ENCODE results near the gene TRMU.

The TRMU gene

DNA sequence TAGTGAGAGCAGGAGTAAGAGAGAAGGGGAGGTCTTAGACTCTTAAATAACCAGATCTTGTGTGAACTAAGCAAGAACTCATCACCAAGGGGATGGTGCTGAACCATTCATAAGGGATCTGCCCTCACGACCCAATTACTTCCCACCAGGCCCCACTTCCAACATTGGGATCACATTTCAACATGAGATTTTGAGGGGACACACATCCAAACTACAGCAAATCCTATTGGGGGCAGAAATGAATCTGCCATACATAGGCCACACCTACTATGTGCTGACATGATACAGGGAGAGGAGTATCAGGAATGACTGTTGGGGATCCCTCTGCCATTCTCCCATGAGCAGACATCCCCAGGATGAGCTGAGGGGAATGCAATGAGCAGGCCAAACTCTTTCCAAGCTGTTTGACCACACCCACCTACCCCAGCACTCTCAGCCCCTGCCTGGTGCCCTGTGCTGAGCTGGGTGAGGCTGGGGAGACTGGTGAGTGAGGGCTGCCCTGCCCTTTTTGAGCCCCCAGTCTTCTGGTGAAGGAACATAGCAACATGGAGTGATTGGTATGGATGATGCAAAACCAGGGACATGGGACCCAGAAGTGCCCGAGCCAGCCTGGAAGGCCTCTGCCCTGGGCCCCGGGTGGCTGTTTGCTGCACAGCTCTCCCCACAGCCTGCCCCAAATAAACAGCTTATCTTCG lies 40.1 kb upstream of the TRMU start:
- no peak for TF ChIP-seq ZFX (IDR thresholded peaks at IDR 0.05)
- TF ChIP-seq, protein P1, sequence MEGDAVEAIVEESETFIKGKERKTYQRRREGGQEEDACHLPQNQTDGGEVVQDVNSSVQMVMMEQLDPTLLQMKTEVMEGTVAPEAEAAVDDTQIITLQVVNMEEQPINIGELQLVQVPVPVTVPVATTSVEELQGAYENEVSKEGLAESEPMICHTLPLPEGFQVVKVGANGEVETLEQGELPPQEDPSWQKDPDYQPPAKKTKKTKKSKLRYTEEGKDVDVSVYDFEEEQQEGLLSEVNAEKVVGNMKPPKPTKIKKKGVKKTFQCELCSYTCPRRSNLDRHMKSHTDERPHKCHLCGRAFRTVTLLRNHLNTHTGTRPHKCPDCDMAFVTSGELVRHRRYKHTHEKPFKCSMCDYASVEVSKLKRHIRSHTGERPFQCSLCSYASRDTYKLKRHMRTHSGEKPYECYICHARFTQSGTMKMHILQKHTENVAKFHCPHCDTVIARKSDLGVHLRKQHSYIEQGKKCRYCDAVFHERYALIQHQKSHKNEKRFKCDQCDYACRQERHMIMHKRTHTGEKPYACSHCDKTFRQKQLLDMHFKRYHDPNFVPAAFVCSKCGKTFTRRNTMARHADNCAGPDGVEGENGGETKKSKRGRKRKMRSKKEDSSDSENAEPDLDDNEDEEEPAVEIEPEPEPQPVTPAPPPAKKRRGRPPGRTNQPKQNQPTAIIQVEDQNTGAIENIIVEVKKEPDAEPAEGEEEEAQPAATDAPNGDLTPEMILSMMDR (conservative IDR thresholded peaks at IDR 0.05): no peak
- peak overlapping the region; percentile 97 for H3K27ac ChIP-seq

DNA sequence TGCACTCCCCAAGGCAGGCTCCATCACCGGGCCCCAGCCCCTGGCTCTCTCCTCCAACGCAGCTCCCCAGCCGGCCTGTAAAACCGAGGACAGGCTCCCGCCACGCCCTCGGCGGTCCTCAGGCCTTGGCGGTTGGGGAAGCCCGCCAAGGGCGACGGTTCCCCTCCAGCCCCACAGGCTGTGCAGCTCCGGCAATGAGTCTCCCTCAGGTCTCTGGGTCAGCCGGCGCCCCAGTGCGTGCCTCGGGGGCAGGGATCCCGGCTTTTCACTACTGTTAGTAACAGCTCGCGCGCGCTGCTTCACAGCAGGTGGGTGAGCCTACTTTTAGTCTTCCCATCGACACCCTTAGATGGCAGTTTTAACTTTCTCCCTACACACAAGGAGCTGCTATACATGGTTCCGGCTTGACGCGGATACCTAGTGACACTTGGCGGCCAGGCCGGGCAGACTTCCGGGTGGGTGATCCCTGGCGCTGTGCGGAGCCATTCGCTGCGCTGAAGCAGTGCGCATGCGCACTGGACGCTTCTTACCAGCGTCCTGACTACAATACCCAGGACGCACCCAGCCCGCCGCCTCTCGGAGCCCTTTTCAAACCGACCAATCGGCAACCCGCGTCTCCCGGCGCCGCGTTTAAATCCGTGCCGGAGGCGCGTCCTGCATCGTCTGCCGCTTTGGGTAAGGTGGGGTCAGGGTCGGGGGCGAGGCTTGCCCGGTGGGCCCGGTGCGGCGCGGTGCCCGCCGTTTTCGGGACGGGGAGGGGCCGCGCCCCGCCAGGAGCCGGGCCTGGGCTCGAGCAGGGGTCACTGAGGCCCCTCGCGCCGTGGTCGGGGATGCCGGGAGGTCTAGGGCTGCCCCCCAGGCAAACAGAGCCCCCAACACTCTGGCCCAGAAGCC lies 39.0 kb upstream of the TRMU start, which contains the start of gene GTSE1:
Gene GTSE1, plus strand, starts transcription at position 614 of the 894 bp plus-strand sequence. CDS start 531 bp downstream, outside the sequence.
- peak within 1 kb of the TSS; percentile 97 for H3K27ac ChIP-seq
- TF ChIP-seq, protein P1 (conservative IDR thresholded peaks at IDR 0.05): no peak
- 0 out of 2 replicates have a peak, but pooled peaks have one; percentile 19 for TF ChIP-seq ZFX (IDR thresholded peaks at IDR 0.05)

DNA sequence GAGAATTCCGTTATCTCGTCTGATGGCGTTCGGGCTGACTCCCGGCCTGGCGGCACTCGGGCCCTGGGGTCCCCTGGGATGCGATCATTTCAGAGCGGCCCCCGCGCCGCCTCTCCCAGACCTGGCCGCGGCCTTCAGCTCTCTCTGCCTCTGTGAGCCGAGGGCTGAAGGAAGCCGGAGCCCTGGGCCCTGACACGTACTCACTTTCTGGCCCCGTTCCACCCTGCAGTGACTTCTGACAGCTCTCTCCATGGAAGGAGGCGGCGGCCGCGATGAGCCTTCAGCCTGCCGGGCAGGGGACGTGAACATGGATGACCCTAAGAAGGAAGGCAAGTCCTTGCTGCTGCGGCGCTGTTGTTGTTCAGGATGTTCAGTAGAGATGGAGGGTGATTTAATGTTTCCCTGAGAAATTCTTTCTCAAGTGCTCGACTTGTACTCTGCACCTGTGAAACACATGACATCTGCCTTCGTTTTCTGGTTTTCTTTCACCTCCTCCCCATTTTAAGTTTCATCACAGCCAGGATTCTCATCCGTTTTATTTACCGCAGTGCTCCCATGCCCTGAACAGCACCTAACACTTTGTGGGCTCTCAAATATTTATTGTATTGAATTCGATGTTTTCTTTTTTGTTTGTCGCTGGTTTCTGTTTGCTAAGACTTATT lies 38.2 kb upstream of the TRMU start:
- TF ChIP-seq, protein P1 (conservative IDR thresholded peaks at IDR 0.05): no peak
- TF ChIP-seq ZFX (IDR thresholded peaks at IDR 0.05): peak; percentile 70; the same call in 1 of the 2 replicates
- peak overlapping the region; percentile 97 for H3K27ac ChIP-seq

DNA sequence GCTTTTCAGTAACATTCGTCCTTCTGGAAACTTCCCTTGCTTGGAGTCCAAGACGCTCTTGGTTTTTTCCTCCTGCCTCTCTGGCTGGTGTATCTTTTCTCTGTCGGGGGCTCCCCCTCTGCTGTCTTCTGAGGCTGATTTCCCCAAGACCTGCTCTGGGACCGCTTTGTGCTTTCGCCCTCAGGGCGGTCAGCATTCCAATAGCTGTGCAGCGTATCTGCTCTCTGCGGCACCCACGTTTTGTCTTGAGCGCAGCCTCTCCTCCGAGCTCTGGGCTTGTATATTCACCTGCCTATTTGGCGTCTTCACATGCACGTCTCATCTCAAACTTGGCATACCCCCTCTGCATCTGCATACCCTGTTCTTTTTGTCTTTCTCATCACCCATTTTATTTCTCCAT lies 36.4 kb upstream of the TRMU start:
- TF ChIP-seq, protein P1 (conservative IDR thresholded peaks at IDR 0.05): no peak
- no peak for TF ChIP-seq ZFX (IDR thresholded peaks at IDR 0.05)
- no peak overlapping the region for H3K27ac ChIP-seq

DNA sequence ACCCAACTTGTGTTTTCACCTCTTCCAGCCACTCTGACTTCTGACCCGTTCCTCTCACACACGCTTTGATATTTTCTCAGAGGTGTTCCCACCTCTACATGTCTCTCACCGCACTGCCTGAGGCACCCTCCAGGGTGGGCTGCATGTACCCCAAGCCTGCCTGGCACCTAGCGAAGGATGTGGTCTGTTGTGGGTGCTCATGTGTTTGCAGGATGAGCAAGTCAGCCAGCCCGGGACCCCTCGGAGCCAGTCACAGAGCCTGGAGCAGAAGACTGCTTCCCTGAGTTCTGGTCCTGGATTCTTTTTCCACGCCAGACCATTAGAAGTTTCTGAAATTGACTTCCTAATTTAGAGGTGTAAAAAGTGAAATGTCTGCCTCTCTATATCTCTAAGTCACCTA lies 35.0 kb upstream of the TRMU start:
- H3K27ac ChIP-seq: no peak overlapping the region
- TF ChIP-seq, protein P1 (conservative IDR thresholded peaks at IDR 0.05): no peak
- no peak for TF ChIP-seq ZFX (IDR thresholded peaks at IDR 0.05)

DNA sequence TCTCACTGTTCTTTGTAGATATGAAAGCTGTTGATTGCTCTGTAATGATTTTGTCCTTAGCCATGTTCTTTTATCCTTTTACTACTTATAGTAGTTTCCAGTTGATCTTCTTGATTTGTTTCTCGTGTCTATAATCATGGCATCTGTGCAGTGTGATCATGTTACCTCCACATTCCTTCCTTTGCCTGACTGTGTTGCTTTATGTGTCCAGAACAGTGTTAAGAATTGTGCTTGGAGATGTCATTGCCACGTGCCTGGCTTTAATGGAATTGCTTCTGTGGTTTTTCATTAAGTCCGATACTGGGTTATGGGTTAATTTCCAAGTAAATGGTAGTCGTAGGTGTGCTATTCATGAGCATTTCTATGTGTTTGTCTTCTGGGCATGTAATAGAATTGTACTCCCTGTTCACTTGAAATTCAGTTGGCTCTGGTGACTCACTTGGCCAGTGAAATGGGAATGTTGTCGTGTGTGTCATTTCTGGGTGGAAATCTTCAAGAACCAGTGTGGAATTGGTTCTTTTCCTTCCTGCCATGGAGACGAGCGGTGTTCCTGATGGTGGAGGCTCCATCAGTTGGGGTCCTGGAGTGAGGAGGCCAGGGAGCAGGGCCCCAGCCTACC lies 32.1 kb upstream of the TRMU start:
- no peak overlapping the region for H3K27ac ChIP-seq
- TF ChIP-seq, protein P1 (conservative IDR thresholded peaks at IDR 0.05): no peak
- TF ChIP-seq ZFX (IDR thresholded peaks at IDR 0.05): no peak
